ENCODE measurements around the gene PDXDC1.
"Not testable (repeated sequence)": the region's sequence is repeated elsewhere in the genome, so short reads cannot be mapped to it uniquely, and the experiment has no call there.

The PDXDC1 gene

DNA sequence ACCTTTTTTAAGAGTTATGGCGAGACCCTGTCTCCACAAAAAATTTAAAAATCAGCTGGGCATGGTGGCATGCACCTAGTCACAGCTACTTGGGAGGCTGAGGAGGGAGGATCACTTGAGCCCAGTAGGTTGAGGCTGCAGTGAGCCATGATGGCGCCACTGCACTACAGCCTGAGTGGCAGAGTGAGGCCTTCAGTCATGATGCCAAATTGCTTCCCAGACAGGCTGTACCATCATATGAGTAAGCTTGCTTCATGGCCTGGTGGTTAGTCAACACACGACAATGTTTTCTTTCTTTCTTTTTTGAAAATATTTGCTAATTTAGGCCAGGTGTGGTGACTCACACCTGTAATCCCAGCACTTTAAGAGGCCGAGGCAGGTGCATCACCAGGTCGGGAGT lies 68.5 kb downstream of the PDXDC1 start:
- no peak for DNase-seq

DNA sequence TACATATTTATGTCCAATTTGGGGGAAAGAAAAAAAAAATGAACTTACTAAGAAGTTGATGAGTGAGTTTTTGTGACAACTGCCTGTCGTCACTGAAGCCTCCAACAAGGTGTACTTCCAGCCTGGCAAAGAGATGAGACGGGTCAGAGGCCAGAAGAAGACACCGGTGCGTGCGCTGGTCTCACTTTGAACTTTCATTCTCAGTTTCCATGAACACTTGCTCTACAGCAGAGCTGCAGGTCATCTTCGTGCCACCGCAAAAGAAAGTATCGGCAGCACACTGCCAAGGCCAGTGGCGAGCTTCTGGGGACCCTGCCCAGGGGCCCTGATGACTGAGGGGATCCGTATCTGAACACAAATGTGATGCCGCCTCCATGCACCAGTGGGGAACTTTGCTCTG lies 69.5 kb downstream of the PDXDC1 start:
- DNase-seq: no peak

DNA sequence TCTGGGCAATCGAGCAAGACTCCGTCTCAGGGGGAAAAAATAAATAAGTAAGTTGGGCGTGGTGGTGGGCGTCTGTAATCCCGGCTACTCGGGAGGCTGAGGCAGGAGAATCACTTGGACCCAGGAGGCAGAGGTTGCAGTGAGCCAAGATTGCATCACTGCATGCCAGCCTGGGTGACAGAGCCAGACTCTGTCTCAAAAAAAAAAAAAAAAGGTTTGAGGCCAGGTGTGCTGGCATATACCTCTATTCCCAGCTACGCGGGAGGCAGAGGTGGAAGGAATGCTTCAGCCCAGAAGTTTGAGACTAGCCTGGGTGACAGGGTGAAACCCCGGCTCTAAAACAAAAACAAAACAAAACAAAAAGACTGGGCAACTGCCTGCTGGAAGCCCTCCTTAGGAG lies 70.4 kb downstream of the PDXDC1 start:
- DNase-seq: not testable (repeated sequence)

DNA sequence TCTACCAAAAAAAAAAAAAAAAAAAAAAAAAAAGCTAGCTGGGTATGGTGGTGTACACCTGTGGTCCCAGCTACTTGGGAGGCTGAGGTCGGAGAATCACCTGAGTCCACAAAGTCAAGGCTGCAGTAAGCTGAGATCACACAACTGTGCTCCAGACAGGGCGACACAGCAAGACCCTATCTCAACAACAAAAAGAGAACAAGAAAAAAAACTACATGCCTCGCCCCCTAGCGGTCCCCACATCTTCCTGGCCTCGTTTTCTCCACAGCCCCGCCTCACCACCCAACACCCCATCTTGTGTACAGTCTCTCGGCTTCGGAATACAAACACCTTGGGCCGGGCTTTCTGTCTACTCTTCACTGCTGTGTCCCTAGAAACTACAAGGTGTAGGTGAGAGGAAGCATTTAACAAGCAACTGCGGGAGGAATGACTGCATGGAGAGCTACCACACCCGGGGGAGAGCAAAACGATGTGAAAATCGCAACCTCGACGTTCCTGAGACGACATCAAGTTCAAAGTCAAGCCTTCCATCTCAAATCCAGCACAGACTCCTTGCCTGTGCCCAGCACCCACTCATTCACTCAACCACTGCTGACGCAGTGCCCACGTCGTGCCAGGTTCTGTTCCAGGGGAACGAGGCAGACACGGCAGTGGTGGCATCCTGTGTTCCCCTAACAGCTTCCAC lies 72.0 kb downstream of the PDXDC1 start:
- DNase-seq: no peak

DNA sequence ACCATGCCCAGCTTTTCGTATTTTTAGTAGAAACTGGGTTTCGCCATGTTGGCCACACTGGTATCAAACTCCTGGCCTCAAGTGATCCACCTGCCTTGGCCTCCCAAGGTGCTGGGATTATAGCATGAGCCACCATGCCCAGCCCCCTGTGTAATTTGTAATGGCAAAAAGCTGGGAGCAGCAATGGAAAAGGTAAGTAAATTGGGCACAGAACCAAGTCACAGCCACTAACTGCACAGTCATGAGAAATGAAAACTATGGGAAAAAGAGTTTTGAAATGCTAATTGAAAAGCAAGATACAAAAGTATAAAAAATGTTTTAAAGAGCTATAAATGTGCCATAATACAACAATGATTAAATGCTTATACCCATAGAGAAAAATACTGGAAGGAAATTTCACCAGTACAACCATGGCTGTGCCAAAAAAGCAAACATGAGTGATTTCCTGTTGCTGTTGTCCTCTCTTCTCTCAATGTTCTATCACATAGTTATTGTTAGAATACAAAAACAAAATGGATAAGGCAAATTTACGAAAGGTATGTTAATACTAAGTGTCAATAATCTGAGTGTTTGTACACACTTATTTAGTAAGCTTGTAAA lies 74.9 kb downstream of the PDXDC1 start:
- DNase-seq: no peak

DNA sequence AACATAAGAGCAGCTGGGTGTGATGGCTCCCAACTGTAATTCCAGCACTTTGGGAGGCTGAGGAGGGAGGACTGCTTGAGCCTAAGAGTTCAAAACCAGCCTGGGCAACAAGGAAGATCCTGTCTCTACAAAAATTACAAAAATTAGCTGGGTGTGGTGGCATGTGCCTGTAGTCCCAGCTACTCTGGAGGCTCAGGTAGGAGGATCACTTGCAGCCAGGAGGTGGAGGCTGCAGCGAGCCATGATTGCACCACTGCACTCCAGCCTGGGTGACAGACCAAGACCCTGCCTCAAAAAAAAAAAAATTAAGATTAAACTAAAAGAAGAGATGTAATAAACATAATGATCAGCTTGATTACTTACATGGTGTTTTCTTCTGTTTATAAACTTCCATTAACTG lies 75.6 kb downstream of the PDXDC1 start:
- DNase-seq: not testable (repeated sequence)

DNA sequence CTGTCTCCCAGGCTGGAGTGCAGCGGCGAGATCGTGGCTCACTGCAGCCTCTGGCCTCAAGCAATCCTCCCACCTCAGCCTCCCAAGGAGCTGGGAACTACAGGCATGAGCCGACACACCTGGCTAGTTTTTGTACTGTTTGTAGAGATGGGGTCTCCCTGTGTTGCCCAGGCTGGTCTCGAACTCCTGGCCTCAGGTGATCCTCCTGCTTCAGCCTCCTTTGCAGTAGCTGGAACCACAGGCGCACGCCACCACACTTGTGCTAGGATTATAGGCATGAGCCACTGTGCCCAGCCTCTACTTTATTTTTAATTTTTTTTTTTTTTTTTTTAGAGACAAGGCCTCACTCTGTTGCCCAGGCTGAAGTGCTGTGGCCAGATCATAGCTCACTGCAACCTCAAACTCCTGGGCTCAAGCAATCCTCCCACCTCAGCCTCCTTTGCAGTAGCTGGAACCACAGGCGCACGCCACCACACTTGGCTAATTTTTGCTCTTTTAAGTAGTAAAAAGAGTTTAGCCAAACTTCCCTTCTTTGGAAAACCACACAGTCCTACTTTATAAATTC lies 76.6 kb downstream of the PDXDC1 start:
- DNase-seq: no peak

DNA sequence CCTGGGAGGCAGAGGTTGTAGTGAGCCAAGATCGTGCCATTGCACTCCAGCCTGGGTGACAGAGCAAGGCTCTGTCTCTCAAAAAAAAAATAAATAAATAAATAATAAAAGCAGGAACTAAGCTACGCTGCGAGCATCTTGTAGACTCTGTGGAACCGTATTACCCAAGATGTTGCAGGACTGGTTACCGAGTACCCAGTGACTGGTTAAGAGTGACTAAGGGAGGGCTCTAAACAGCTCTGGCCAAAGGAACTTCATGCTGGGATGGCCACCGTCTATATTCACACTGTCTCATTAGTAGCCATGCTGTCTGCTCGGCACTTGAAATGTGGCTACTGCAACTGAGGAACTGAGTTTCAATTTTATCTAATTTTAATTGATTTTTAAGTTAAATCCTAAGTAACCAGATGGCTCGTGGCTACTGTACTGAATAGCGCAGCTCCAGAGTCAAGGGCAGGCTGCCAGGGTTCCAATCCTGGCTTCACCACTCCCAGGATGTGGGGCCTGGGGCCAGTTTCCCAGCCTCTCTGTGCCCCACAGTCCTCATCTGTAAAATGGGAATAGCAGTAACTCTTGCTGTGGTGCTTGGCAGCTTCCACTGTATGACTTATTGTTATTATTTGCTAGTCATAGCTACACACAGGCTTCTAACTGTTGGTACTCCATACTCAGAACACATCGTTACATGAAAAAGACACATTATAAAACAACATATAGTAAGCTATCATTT lies 78.1 kb downstream of the PDXDC1 start:
- no peak for DNase-seq

DNA sequence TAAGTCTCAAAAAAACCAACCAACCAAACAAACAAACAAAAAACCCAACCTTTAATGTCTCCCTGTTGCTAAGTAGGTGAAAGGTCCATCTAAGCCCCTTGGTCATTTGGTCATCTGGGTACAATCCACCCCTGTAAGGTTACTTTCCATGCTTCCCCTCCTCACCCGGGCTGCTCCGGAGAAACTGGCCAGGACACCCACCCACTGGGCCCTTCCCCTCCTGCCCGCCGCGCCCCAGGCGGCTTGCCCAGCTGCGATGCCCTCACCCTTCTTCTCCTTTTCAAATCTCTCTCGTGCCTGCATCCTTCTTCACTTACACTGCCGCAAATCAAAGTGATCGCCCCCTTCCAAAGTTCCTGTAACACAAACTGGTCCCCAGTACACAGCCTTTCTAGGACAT lies 79.1 kb downstream of the PDXDC1 start:
- DNase-seq: no peak

DNA sequence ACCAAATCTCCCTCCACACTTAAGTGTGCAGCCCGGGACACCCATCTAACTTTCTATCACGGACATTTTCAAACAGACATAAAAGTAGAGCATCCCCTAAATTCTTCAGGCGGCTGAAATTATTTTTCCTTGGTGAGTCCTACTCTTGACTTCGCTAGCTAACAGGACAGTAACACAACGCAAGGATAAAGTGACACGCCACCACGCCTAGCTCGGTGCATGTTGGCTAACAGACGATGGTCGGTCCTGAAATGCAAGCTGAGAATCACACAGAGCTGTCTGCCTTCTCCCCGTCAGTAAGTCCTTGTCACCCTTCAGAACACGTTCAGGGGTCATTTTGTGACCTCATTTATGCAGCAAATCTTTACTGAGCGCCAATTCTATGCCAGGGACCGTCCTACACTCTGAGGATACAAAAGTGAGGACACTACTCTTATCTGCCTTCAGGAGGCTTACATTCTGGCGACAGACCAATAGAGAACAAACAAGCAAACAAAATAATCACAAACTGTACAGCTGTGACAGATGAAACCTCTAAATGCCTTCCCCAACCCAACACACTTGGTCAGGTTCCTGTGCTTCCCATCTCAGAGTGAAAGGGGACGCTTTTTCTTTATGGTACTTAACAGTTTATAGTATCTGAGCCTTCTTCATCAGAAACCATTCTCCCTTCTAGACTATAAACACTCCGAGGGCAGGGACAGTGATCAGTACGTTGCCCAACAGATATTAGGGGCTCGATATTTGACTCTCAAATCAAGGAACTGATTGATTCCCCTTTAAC lies 79.7 kb downstream of the PDXDC1 start:
- no peak for DNase-seq

DNA sequence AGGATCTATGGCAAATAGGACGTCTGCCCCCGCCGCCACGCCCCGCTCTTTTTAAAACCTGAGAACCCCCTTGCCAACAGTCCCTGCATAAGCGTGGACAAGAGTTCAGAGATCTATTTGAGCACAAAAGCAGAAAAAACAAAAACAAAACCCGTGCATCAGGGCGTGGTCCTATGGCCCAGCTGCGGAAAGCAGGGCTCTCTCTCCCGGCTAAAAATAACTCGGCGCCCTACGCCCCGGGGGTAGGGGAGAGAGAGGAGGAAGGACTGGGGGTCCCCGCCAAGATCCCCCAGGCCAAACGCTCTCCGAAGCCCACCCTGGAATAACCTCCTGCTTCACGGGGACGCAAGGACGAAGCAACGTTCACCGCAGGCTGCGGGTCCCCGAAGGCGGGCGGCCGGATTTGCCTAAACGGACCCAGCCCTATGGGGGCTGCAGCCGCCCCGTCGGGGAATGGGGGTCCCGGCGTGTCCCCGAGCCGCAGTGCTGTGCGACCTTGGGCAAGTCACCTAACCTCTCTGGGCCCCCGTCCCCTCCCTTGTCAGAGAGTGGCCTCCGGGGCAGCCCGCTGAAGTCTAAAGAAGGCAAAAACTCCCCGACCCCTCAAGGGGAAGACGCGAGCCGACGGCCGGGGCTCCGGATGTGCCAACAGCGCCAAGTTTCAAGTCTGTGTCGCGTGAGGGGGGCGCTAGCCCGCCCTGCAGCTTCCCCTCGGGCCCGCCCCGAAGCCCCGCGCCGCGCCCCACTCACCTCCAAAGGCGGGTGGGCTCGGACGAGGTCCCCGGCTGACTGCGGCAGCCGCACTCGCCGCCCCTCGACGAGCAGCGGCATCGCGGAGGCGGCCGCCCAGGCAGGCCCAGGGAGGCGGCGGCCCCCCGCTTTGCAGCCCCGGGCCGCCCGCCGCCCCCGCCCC lies 80.6 kb downstream of the PDXDC1 start:
- no peak for DNase-seq

DNA sequence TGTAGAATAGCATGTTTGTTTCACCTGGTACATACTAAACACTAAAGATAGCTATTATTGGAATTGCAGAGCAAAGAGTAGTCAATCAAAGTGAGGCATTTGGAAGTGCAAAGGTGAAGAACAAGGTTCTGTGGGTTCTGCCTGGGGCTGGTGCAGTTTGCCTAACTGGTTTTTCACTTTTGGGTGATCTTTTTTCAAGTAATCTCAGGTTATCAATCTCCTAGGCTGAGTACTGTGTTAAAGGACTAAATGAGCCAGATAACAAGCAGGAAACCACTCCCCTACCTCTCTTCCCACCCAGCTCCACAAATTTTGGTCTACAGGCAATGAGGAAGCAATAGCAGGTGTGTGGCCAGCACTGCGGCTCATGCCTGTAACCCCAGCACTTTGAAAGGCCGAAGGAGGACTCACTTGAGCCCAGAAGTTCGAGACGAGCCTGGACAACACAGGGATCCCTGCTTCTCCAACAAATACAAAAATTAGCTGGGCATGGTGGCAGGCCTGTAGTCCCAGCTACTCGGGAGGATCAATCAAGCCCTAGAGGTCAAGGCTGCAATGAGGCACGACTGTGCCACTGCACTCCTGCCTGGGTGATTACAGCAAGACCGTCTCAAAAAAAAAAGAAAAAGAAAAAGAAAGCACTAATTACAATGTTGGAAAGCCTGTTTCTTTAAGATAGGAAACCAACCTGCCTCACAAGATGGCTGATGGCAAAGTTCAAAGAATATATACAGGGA lies 83.0 kb downstream of the PDXDC1 start:
- no peak for DNase-seq

DNA sequence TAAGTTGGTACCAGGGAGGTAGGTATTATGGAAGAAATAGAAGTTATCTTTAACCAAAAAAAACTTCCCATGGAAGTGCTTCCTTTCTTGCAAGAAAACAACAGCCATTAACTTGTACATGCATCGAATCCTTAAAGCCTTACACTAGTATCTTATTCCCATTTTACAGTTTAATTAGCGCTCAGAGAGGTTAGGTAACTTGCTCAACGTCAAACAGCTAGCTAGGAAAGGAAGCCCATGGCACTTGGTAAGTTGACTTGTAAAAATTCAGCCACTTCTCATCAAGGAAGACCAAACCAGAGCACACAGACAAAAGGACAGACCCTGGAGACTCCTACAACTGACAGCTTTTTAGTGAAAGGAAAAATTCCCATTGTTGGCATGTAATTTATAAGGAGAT lies 84.5 kb downstream of the PDXDC1 start:
- no peak for DNase-seq

DNA sequence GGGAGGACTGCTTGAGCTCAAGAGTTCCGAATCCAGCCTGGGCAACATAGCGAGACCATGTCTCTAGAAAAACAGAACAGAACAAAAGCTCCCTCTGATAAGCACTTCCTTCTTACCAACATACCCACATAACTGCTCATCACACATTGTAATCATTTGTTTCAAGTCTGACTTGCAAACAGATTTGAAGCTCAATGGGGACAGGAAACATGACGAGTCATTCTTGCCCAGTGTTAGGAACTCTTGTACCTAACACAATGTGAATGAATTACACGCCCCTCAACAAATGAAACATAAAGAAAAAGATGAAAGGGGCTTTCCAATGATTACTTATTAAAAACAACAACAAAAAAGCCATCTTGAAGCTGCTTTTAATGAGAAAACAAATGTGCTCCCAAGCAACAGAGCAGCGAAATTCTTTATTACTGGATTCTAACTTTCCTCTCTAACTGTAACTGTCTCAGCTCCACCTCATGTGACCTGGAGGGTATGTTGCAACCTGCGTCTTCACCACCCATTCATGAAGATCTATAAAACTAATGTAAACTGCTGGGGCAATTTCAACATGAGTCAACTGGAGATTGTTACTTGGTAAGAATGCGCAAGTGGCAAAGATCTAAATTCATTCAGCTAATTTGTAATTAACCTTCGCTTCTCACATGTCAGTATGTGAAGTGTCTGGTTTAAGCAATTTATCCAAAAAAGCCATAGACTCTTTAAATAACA lies 87.4 kb downstream of the PDXDC1 start:
- DNase-seq: not testable (repeated sequence)

DNA sequence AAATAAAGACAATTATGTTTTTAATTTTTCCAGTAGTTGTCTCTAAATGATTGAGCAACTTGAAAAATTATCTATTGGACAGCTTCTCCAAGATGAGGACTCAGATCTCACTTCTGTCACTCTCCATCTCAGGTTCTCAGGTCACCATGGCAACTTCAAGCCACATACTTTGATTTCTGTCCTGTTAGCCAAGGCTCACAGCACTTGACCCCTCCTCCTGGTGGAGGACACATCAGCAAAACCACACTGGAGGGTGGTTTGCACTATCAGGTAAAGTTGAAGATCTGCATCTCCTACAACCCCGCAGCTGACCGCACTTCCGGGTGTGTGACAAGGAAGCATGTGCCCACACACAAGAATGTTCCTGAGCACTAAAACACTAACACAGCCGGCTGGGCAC lies 91.1 kb downstream of the PDXDC1 start:
- DNase-seq: not testable (repeated sequence)

DNA sequence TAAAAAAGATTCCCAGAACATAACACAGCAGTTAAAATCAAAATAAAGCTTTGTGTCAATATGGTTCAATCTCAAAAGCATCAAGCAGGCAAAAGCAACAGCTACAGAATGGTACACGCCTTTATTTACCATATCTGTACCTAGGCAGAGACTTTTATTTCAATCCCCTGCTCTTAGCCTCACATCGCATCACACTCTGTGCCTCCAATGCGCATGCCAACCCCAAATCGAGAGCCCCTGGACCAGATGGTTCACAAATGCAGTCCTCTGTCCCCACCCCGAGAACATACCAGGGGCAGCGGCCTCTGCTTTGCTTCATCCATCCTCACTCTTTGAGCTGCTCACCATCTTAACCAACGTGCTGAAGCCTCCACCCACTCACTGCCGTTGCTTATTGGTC lies 91.9 kb downstream of the PDXDC1 start:
- not testable (repeated sequence) for DNase-seq

DNA sequence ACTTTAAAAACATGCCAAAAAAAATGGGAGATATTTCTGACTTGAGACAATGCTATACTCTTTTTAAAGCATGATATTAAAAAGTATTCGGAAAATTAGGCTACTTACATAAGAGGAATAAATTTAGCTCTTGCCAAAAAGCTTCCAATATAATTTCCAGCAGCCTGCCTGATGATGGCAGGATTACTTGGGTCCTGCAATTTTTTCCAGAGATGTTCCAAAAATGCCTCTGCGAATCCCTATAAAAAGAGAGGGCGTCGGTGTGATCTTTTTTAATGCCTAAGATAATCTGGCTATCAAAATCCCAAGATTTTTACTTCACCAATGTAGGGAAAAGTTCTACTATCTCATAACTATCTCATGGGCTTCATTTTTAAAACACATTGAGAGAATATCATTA lies 96.2 kb downstream of the PDXDC1 start:
- DNase-seq: not testable (repeated sequence)

DNA sequence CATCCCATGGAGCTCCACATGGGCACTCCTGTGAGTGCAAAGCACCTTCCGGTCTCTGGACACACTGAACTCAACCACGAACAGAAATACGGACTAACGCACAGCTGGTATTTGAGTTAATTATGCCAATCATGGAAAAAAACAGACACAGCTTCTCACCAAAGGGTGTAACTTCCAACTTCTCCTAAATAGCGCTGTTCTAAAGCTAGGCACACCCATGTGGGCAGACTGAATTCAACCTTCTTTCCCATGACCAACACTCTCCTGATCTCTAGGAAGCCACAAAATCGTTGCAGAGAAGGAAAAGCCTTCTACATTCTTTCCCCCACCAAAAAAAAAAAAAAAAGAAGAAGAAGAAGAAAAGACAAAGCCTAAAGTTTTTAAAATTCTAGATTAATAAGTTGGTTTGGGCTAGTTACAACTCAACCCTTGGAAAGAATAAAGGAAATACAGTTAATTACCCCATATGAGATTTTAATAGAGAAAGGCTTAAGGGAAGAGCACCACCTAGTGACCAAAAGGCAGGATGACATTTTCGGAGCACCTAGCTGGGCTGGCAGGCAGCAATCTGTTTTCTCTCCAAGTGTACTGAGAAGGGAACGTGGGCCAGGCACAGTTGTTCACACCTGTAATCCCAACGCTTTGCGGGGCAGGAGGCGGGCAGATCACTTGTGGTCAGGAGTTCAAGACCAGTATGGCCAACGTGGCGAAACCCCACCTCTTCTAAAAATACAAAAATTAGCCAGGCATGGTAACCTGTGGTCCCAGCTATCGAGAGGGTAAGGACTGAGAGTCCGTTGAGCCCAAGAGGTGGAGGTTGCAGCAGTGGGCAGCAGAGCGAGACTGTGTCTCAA lies 97.3 kb downstream of the PDXDC1 start:
- not testable (repeated sequence) for DNase-seq

DNA sequence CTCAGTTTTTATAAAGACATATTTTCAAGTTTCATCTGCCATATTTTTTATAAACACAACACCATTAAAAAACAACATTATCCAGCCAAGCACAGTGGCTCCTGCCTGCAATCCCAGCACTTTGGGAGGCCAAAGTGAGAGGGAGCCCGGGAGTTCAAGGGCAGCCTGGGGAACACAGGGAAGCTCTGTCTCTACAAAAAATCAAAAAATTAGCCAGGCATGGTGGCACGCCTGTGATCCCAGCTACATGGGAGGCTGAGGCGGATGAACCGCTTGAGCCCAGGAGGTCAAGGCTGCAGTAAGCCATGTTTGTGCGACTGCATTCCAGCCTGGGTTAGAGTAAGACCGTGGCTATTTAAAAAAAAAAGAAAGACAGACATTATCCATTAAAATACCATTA lies 98.3 kb downstream of the PDXDC1 start:
- no peak for DNase-seq

DNA sequence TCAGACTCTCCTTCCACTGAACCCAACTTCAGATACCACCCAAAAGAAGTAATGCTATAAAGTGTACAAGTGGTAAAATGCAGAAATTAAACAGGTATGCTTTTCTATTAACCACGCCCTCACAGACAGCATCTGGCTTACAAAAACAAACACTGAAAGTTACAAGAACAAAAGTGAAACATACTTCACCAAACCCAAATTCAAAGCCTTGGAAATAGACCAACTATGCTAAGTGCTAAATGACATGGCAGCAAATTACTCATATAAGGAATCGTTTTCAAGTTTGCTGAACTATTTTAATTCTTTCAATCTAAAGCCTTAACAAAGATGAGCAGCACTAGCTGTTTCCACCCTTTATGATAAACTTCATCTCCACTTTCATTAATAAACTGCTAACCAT lies 101.3 kb downstream of the PDXDC1 start:
- DNase-seq: not testable (repeated sequence)
